ENCODE measurements around the gene VWA5B1.

VWA5B1 gene

DNA sequence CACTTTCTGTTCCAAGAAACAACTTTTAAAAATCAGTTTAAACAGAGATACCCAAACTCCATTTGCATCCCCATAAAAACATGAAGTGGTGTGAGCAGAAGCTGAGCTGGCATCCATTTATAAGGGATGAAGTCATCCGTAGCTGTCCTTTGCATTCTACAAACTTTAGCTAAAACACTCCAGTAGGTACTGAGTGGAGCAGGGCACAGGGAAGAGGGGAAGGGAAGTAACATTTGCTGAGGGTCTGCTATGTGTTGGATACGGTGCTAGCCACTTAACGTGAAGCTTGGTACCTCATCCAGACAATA is 32.9 kb downstream of the VWA5B1 start:
- no peak for DNase-seq

DNA sequence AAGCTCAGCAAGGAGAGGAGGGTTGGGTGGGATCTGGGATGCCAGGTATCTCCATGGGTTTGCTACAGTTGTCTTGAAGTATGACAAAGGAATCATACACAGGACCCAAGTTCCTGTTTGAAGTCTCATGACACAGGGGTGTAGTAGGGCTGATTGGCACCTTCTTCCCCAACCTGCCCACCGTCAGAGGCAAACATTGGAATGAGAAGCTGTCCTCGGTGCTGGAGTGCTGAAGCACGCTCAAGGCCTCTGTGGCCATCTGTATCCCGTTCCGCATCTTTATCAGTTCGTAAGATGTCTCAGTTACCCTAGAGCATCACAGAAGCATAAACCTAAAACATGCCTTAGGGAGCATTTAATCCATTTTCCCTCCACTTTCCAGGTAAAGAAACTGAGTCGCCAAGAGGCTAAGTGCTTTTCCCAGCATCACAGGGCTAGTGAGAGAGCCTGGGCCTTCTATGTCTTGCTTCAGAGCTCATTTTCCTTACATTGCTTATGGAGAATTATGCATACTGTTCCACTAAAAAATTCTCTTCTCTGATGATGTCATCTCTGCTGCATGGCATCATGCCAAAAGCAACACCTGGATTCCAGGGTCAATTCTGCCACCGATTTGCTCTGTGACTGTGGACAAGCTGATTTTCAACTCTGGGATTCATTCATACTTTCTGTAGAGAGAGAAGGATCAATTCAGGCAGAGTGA is 34.2 kb downstream of the VWA5B1 start:
- DNase-seq = peak; percentile 16

DNA sequence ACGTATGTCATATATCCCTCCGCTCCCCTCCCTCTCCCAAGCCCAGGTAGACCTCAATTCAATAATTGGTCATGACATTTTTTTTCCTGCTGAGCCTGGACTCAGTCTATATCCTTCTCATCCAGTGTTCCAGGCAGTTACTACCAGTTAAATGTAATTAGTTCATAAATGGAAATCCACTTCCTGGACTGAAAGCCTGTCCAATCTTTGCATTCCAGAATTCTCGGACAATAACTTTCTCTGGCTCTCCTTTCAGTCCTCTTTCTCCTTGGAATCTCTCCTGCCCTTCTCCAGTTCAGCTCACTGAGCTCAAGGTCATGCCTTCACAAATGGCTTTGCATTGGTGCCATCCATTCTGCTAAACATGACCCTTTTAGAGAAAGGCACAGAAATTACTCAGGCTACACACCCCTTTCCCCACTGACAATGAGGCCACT is 34.8 kb downstream of the VWA5B1 start:
- DNase-seq = no peak

DNA sequence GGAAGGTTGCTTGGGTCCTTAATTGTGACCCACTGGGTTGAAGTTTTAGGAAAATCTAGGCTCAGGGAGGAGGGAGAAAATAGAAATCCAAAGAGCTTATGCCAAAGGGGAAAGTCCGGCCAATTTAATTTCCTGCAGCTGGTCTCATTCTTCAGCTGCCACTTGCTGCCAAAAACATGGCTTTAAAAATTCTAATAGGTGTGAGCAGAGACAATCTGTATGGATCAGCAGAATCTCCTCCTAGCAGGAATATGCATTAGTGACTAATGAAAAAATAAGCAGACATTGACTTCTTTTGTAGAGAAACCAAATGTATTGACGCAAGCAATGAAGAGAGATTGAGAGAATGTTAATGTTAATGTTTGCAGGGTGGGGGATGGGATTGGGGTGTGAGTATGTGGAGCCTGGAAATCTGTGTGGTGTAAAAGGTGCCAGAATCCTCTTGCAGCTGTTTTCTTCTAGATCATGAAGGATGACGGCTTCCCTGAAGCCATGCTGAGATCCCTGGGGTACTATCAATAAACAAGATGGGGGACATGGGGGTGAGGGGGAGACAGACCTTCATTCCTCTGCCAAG is 35.3 kb downstream of the VWA5B1 start:
- DNase-seq = no peak

- DNase-seq = no peak
These were observed 36.8 kb downstream of the VWA5B1 start for GRCh38 chr1:20327467-20327866.

DNA sequence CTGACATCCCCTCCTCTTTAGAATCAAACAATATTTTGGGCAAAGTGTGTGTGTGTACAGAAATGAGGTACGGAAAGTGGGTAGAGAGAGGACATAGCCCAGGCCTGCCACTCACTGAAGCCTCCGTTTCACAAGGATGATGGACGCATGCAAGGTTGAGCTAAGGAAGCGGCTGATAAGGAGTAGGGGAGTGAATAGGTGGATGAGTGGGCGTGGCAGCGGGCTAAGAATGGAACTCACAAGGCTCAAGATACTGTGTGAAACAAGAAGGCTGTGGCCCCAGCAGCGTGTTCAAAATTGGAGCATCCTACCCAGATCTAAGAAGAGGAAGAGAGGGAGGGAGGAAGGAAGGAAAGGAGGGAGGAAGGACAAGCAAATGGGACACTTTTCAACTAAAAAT is 37.5 kb downstream of the VWA5B1 start:
- DNase-seq = no peak

GRCh38 chr1:20329793-20330542 is 39.3 kb downstream of the VWA5B1 start:
- no peak for DNase-seq

DNA sequence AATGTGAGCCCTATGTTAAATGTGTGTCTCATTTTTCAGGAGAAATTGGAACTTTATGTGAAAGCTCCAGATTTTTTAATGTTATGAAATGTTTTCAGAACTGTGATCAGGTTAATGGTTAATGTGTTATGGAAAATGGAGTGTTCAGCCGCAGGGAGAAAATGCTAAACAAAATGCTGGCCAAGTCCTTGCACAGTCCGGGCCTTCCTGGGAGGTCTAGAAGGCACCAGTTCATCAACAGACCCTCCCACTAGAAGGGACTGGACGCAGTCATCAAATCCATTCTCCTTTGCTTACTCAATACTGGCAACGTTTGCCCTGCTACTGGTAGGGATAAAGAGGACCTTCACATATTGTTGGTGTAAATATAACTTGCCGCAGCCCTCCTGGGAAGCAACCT is 43.4 kb downstream of the VWA5B1 start:
- no peak for DNase-seq

- DNase-seq = no peak
These were observed 45.5 kb downstream of the VWA5B1 start for GRCh38 chr1:20336105-20336605.

DNA sequence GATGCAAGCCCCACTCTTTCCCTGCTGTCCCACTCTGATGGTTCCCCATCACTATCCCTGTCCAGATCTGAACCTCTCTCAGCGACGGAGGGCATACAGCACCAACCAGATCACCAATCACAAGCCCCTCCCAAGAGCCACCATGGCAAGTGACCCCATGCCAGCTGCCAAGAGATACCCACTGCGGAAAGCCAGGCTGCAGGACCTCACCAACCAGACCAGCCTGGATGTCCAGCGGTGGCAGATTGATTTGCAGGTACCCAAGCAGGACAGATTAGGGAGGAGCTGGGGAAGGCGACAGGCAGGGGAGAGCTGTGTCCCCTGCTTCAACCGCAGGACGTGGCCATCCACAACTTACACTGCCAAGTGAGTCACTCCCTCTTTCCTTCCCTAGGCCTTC is 46.9 kb downstream of the VWA5B1 start:
- DNase-seq = no peak

DNA sequence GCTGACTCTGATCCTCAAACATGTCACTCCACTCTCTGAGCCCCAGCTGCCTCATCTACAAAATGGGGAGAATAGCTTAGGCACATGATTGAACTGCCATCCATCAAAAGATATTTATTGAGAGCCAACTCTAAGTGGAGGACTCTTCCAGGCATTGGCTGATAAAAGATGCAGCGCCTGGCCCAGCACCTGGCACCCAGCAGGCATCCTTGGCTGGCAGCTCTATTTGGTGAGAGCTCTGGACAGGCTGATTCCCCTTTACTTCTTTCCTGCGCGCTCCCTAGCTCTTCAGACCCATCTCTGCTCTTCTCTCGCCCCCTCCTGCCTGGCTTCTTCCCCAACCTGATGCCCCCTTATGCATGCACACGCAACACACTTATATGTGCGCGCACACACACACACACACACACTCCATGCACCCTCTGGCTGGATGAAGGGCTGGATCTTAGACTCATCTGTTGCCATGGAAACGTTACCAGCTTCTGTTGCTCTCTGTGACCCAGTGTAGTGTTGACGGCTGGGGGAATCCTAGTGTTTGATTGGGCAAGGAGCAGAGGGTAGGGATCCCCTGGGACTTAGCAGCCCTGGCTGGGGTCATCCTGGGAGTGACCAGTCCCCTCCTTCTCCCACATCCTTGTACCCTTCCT is 49.3 kb downstream of the VWA5B1 start:
- peak; percentile 44 for DNase-seq

GRCh38 chr1:20342294-20343148 is 51.8 kb downstream of the VWA5B1 start:
- peak; percentile 75 for DNase-seq

GRCh38 chr1:20343149-20343937 is 52.7 kb downstream of the VWA5B1 start:
- DNase-seq = peak; percentile 70

DNA sequence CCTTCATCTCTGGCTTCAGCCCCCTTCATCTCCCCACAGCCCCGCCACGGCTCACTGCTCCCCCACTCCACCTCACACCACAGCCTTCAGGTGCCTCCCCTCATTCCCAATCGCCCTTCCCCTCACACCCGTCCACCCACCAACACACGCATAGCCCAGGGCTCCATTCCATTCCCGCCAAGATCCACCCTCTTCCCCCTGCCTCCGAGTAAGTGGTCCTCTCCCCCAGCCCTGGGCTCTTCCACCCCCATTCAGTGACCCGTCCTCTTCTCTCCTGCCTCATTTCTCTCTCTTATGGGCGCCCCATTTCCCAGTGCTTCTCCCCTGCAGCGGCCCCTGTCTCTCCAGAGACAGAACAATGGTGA is 53.2 kb downstream of the VWA5B1 start:
- DNase-seq = no peak

GRCh38 chr1:20344738-20345137 is 54.1 kb downstream of the VWA5B1 start:
- DNase-seq = no peak

DNA sequence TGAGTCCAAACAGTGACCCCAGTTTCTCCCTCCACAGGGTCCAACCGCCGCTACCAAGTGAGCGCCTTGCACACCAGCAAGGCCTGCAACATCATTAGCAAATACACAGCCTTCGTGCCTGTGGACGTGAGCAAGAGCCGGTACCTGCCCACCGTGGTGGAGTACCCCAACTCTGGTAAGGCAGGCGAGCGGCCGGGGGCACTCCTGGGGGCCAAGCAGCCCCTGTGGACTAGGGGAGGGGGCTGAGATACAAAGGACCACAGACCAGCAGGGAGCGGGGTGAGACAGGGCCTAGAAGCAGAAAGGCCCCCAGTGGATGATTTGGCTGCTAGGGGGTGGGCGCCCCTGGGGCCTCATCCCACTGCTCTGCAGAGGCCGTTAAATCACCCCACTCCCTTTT is 54.7 kb downstream of the VWA5B1 start:
- no peak for DNase-seq

DNA sequence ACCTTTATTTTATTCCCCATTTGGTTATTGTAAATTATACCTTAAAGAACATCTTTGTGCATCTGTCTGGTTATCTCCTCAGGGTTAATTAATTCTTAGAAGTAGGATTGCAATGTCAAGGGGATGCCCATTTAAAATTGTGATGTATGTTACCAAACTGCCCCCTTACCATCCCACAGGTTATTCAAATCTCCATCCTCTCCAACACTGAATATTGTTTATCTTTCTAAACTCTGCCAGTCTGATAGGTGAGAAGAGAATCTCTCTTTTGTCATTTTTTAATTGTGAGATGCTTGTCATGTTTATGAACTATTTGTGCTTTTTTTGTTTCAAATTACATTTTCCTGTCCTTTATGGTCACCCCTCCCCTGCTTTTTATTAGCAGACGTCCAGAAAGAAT is 55.8 kb downstream of the VWA5B1 start:
- DNase-seq = no peak

- no peak for DNase-seq
These were observed 57.0 kb downstream of the VWA5B1 start for GRCh38 chr1:20347699-20348098.

DNA sequence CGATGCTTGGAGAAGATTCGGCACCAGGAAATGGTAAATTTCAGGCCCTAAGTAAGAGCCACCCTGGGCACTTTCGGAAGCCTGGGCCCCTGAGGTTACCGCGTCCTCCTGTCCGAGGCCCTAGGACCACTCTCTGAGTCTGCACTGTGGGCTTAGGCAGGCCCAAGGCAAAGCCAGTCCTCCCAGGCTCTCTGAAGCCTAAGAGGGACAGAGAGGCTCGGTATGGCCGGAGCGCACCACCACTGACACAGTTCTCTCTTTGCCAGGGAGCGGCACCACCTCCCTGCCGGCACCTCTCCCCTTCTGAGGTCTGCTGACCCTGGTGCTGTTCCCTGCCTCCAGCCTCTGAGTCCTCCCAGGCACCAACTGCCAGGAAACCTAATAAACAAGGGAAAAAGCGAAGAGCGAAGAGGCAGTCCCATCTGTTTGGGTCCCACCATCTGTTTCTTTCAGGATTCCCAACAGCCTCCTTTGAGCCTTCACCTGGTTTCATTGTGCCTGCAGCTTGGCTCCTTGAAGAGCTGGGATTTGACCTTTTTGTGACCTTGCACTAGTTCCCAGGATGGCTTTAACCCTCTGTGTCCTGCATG is 57.7 kb downstream of the VWA5B1 start:
- peak; percentile 99 for DNase-seq

DNA sequence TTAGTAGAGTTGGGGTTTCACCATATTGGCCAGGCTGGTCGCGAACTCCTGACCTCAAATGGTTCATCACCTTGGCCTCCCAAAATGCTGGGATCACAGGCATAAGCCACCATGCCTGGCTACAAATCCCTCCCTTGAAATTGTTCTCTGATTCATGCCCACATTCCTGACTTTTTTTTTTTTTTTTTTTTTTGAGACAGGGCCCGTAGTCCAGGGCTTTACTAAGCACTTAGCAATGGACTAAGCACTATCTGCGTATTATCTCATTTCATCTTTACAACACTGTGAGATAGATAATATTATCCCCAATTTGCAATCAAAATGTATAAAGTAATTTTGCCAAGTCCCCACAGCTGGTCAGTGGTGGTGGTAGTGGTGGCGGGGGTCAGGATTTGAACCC is 58.9 kb downstream of the VWA5B1 start:
- no peak for DNase-seq

DNA sequence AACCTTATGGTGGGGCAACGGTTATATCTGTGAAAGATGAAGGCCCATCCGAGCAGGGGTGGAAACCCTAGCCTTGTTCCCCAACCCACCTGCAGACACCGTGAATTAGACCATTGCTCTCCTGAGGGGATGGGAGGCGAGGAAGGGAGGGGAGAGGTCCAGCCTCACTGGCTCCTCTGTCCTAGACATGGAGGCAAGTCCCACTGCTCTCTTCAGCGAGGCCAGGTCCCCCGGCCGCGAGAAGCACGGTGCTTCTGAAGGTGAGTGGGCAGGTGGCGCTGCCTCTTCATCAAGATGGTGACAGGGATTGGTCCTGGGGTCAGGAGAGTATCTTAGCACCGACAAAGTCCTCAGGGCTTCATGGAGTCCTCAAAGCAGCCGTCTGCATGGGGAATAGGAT is 59.3 kb downstream of the VWA5B1 start:
- DNase-seq = no peak

GRCh38 chr1:20350421-20350820 is 59.7 kb downstream of the VWA5B1 start:
- no peak for DNase-seq

All from NCI-H2171 treated with DMSO at 0.1 percent for 48 hours (cell line).